ENCODE results near the gene PIEZO2.
"Not testable (repeated sequence)": the region's sequence is repeated elsewhere in the genome, so short reads cannot be mapped to it uniquely, and the experiment has no call there.

- TF ChIP-seq CTCF (IDR thresholded peaks at IDR 0.05; ENCODE audit: insufficient read depth, low read length); GABPA (IDR thresholded peaks at IDR 0.05; ENCODE audit: low read depth): not testable (repeated sequence)
These were observed 229.1 kb downstream of the PIEZO2 start for GRCh38 chr18:10920309-10920708.
